GM23338 (cell line): ENCODE data around the gene DCPS. TPM values are rescaled to one million over a fixed set of nuclear protein-coding genes. Genes with fewer than 3 reads are reported as not detected.

ENCODE experiments used
- ATAC-seq: fragments of 200-7000 bp; cut with Tn5 transposase; 3 replicates; pipeline ENCODE4 v1.9.1; 2020
- DNase-seq: peaks from one replicate; pipeline ENCODE4 v3.0.0-alpha.2; 2015; ENCODE audit warnings: low spot score
- H2AFZ ChIP-seq: fragments of 200-600 bp; sonication (generic); 2 replicates; pipeline ENCODE4 v1.8.0; 2016; ENCODE audit warnings: antibody characterized with exemption, mild to moderate bottlenecking, moderate library complexity
- H3F3A ChIP-seq: fragments of 200-600 bp; sonication (generic); replicated peaks from 2 replicates; pipeline ENCODE4 v1.8.0; 2017; ENCODE audit warnings: antibody characterized with exemption, mixed run types, low read depth
- H3K27ac ChIP-seq: fragments of 200-600 bp; sonication (generic); 2 replicates; pipeline ENCODE4 v1.6.1; 2016; ENCODE audit warnings: low read depth
- H3K27me3 ChIP-seq: fragments of 200-600 bp; sonication (generic); 2 replicates; pipeline ENCODE4 v1.8.0; 2016; ENCODE audit warnings: mild to moderate bottlenecking, mixed run types, moderate library complexity; ENCODE audit not compliant: insufficient read depth
- H3K36me3 ChIP-seq: fragments of 200-600 bp; sonication (generic); 2 replicates; pipeline ENCODE4 v1.8.0; 2016; ENCODE audit warnings: mild to moderate bottlenecking; ENCODE audit not compliant: insufficient read depth
- H3K4me1 ChIP-seq: fragments of 200-600 bp; sonication (generic); 2 replicates; pipeline ENCODE4 v1.8.0; 2016; ENCODE audit warnings: mild to moderate bottlenecking, moderate library complexity; ENCODE audit not compliant: insufficient read depth
- H3K4me2 ChIP-seq: fragments of 200-600 bp; sonication (generic); 2 replicates; pipeline ENCODE4 v1.7.1; 2017; ENCODE audit warnings: mixed run types
- H3K4me3 ChIP-seq: fragments of 200-600 bp; sonication (generic); 2 replicates; pipeline ENCODE4 v1.6.1; 2016; ENCODE audit warnings: mixed run types
- H3K79me2 ChIP-seq: fragments of 200-600 bp; sonication (generic); replicated peaks from 2 replicates; pipeline ENCODE4 v1.8.0; 2017; ENCODE audit warnings: mild to moderate bottlenecking; ENCODE audit not compliant: insufficient read depth
- H3K9me2 ChIP-seq: fragments of 200-600 bp; sonication (generic); 2 replicates; pipeline ENCODE4 v1.8.0; 2017; ENCODE audit not compliant: insufficient read depth
- H4K20me1 ChIP-seq: fragments of 200-600 bp; sonication (generic); replicated peaks from 2 replicates; pipeline ENCODE4 v1.8.0; 2017; ENCODE audit warnings: mild to moderate bottlenecking; ENCODE audit not compliant: insufficient read depth
- H3K27ac Mint-ChIP-seq: 2 replicates; pipeline ENCODE4 v1.8.0; 2020; ENCODE audit warnings: inconsistent platforms, mild to moderate bottlenecking, moderate library complexity, mixed read lengths
- H3K27me3 Mint-ChIP-seq: 3 replicates; pipeline ENCODE4 v1.8.0; 2022; ENCODE audit warnings: low read depth, mild to moderate bottlenecking, moderate library complexity, mixed read lengths, inconsistent platforms; ENCODE audit not compliant: insufficient read depth, poor library complexity
- H3K36me3 Mint-ChIP-seq: 3 replicates; pipeline ENCODE4 v1.8.0; 2021; ENCODE audit warnings: low read depth, mild to moderate bottlenecking, inconsistent platforms, moderate library complexity, mixed read lengths
- H3K4me1 Mint-ChIP-seq: 3 replicates; pipeline ENCODE4 v1.8.0; 2020; ENCODE audit warnings: mild to moderate bottlenecking, inconsistent platforms, mixed read lengths
- H3K4me3 Mint-ChIP-seq: 3 replicates; pipeline ENCODE4 v1.8.0; 2021; ENCODE audit warnings: moderate library complexity, mild to moderate bottlenecking, inconsistent platforms, mixed read lengths
- H3K9me3 Mint-ChIP-seq: 3 replicates; pipeline ENCODE4 v1.8.0; 2020; ENCODE audit warnings: moderate library complexity, mild to moderate bottlenecking, inconsistent platforms, mixed read lengths
- ETS1 ChIP-seq: IDR thresholded peaks from 2 replicates; pipeline ENCODE4 v1.6.1; 2016; ENCODE audit warnings: antibody characterized with exemption
- JUNB ChIP-seq: IDR thresholded peaks from one replicate; pipeline ENCODE4 v1.6.1; 2016; ENCODE audit warnings: antibody characterized with exemption; ENCODE audit not compliant: unreplicated experiment
- NANOG ChIP-seq: IDR thresholded peaks from 2 replicates; pipeline ENCODE4 v1.6.1; 2016; ENCODE audit warnings: antibody characterized with exemption, borderline replicate concordance
- REST ChIP-seq: IDR thresholded peaks from one replicate; pipeline ENCODE4 v1.6.1; 2018; ENCODE audit warnings: antibody characterized with exemption; ENCODE audit not compliant: unreplicated experiment
- ZNF114 ChIP-seq: fragments of 250-450 bp; sonication (Bioruptor Pico); IDR thresholded peaks from 2 replicates; pipeline ENCODE4 v1.5.0; 2020; ENCODE audit warnings: mild to moderate bottlenecking, moderate library complexity
- ZNF331 ChIP-seq: fragments of 250-450 bp; sonication (Bioruptor Pico); IDR thresholded peaks from 2 replicates; pipeline ENCODE4 v1.5.0; 2020; ENCODE audit warnings: low read depth, mild to moderate bottlenecking, moderate library complexity
- ZNF462 ChIP-seq: fragments of 250-450 bp; sonication (Bioruptor Pico); IDR thresholded peaks from 2 replicates; pipeline ENCODE4 v1.5.0; 2020; ENCODE audit warnings: mild to moderate bottlenecking, moderate library complexity
- polyA plus RNA-seq: library from polyadenylated mRNA; unstranded; fragments of >200 nt; fragmentation: Nextera tagmentation; extraction: Ambion mirVana; gene quantifications from 2 replicates; pipeline ENCODE4 v1.2.1, GENCODE V29; 2016
- total RNA-seq: library from RNA; depleted of rRNA; stranded (reverse); fragments of >200 nt; shearing (Covaris generic); gene quantifications from 2 replicates; pipeline ENCODE4 v1.2.3, GENCODE V29; 2014
- TF ChIP-seq, protein P1 (sequence below), 2 experiments: fragments of 200-600 bp in 1 of 2; sonication (generic) in 1 of 2; conservative IDR thresholded peaks; 2 replicates each; pipeline versions ENCODE4 v1.5.1 to v1.6.1; 2016 to 2017; ENCODE audit warnings: antibody characterized with exemption in 2 of 2, low read depth in 2 of 2, mild to moderate bottlenecking in 2 of 2, moderate library complexity in 1 of 2

DCPS gene
- total and polyA plus RNA-seq, 2 experiments from 2014 or later: 26.8 to 46.4 TPM

- TF ChIP-seq, protein P1, sequence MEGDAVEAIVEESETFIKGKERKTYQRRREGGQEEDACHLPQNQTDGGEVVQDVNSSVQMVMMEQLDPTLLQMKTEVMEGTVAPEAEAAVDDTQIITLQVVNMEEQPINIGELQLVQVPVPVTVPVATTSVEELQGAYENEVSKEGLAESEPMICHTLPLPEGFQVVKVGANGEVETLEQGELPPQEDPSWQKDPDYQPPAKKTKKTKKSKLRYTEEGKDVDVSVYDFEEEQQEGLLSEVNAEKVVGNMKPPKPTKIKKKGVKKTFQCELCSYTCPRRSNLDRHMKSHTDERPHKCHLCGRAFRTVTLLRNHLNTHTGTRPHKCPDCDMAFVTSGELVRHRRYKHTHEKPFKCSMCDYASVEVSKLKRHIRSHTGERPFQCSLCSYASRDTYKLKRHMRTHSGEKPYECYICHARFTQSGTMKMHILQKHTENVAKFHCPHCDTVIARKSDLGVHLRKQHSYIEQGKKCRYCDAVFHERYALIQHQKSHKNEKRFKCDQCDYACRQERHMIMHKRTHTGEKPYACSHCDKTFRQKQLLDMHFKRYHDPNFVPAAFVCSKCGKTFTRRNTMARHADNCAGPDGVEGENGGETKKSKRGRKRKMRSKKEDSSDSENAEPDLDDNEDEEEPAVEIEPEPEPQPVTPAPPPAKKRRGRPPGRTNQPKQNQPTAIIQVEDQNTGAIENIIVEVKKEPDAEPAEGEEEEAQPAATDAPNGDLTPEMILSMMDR (conservative IDR thresholded peaks at IDR 0.05; ENCODE audit: low read depth in 2 of 2): no peak
- no peak for TF ChIP-seq ZNF462 (CRISPR knock-in tag)
Observed at GRCh38 chr11:126317432-126317755, 13.5 kb downstream of the DCPS start (continued).

DNA sequence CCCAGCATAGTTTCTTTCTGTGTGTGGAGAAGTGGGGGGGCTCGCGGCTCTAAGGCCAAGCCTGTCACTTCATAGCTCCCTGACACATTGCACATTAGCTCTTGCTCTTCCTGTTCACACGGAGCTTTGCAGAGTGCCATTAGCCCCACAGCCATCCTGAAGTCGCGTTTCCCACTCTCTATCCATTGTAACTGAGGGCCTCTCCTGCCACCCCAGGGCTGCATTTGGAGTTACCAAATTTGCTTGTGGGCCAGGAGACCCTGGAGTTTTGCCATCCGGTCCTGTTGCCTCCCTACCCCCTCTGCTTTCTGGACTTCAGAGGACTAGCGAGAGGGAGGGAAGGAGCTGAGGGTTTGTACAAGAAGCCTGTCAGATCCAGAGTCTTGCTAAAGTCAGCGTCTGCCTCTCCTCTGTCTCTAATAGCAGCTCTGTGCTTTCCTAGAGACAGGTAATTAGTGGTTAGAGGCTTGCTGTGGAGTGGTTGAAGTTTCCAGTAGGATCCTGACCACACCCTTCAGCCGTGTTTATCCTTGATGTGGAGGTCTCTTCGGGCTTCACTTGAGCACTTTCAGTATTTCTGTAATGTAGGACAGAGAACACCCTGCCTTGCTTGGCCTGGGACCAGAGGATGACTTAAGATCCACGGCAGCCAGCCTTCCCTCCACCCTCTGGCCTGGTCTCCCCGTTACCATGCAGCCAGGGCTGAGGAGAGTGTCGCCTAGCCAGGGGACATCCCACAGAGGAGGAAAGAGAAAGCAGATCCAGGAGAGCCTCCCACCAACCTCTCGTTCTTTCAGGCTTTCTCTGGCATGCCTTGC lies 14.1 kb downstream of the DCPS start:
- Mint-ChIP-seq H3K36me3 (peaks cover 19% of the 10 kb centered on the region), H3K9me3 (no peaks in the 10 kb centered on the region), H3K4me1 (no peaks in the 10 kb centered on the region), H3K27ac (no peak overlapping the region), H3K4me3 (no peak overlapping the region), H3K27me3 (no peaks in the 10 kb centered on the region)
- H3F3A ChIP-seq: no peaks in the 10 kb centered on the region
- H3K27ac ChIP-seq: no peak overlapping the region
- no peaks in the 10 kb centered on the region for H3K9me2 ChIP-seq
- no peaks in the 10 kb centered on the region for H3K36me3 ChIP-seq
- H3K27me3 ChIP-seq: no peaks in the 10 kb centered on the region
- H4K20me1 ChIP-seq: no peaks in the 10 kb centered on the region
- H3K4me1 ChIP-seq: no peaks in the 10 kb centered on the region
- DNase-seq: no peak
- H3K4me2 ChIP-seq: no peak overlapping the region
- no peak overlapping the region for H3K4me3 ChIP-seq
- no peak overlapping the region for H2AFZ ChIP-seq
- ATAC-seq: no peak
- H3K79me2 ChIP-seq: no peaks in the 10 kb centered on the region; the same call in 1 of the 2 replicates
- no peak for TF ChIP-seq ZNF114 (CRISPR knock-in tag)
- TF ChIP-seq ZNF331 (CRISPR knock-in tag): no peak
- no peak for TF ChIP-seq NANOG
- no peak for TF ChIP-seq REST
- TF ChIP-seq ETS1: no peak
- TF ChIP-seq JUNB: no peak
